22Rv1 (cell line): ENCODE data around the gene MYO10.

Experiments
- H3K27ac ChIP-seq: fragments of 450-650 bp; 2 replicates; pipeline ENCODE4 v1.5.1; 2017
- CTCF ChIP-seq: fragments of 450-650 bp; IDR thresholded peaks from 2 replicates; pipeline ENCODE4 v1.5.1; 2017; ENCODE audit warnings: mild to moderate bottlenecking
- ZFX ChIP-seq: fragments of 450-650 bp; IDR thresholded peaks from 2 replicates; pipeline ENCODE4 v1.6.1; 2017; ENCODE audit warnings: antibody characterized with exemption, borderline replicate concordance

The MYO10 gene

GRCh38 chr5:16675806-16676205 is 260.3 kb downstream of the MYO10 start:
- TF ChIP-seq ZFX (no peak), CTCF (no peak)

GRCh38 chr5:16674750-16675149 is 261.3 kb downstream of the MYO10 start:
- TF ChIP-seq ZFX (no peak), CTCF (no peak)
- H3K27ac ChIP-seq: no peak overlapping the region

More at GRCh38 chr5:16675806-16676205, 260.3 kb downstream of the MYO10 start:
- no peak overlapping the region for H3K27ac ChIP-seq

GRCh38 chr5:16673241-16674201 is 262.6 kb downstream of the MYO10 start:
- no peak for TF ChIP-seq CTCF
- TF ChIP-seq ZFX: no peak
- H3K27ac ChIP-seq: no peak overlapping the region

GRCh38 chr5:16671208-16671607 is 264.9 kb downstream of the MYO10 start:
- H3K27ac ChIP-seq: no peak overlapping the region
- TF ChIP-seq CTCF (no peak), ZFX (no peak)

GRCh38 chr5:16669776-16670175 is 266.3 kb downstream of the MYO10 start:
- no peak overlapping the region for H3K27ac ChIP-seq
- TF ChIP-seq CTCF (no peak), ZFX (no peak)

- no peak for TF ChIP-seq ZFX
- no peak for TF ChIP-seq CTCF
Observed at GRCh38 chr5:16668631-16669030, 267.5 kb downstream of the MYO10 start.

GRCh38 chr5:16668194-16668593 is 267.9 kb downstream of the MYO10 start:
- TF ChIP-seq ZFX: no peak
- TF ChIP-seq CTCF: no peak
- no peak overlapping the region for H3K27ac ChIP-seq

More at GRCh38 chr5:16668631-16669030, 267.5 kb downstream of the MYO10 start:
- H3K27ac ChIP-seq: no peak overlapping the region
